HepG2 (cell line): ENCODE results near the gene WLS. TPM values are rescaled to one million over a fixed set of nuclear protein-coding genes. Genes with fewer than 3 reads are reported as not detected.

Source experiments
- TARDBP ChIP-seq: sonication (generic); formaldehyde crosslinking; IDR thresholded peaks from 2 replicates; pipeline ENCODE4 v1.8.0; 2022; ENCODE audit warnings: mild to moderate bottlenecking, missing genetic modification reagents
- ZNF562 ChIP-seq: sonication (generic); formaldehyde crosslinking; IDR thresholded peaks from 2 replicates; pipeline ENCODE4 v1.8.0; 2022; ENCODE audit warnings: missing genetic modification reagents, borderline replicate concordance
- polyA plus RNA-seq, 8 experiments: library from polyadenylated mRNA; depleted of rRNA in 3 of 8; stranded (reverse) in 7 of 8; unstranded in 1 of 8; fragments of >200 nt; fragmentation: Illumina TruSeq in 4 of 8; extraction: Trizol in 4 of 8; gene quantifications; 2 replicates each; pipeline versions ENCODE4 v1.2.1 to v1.2.3, GENCODE V29; 2011 to 2016; ENCODE audit warnings: low read depth in 4 of 8, missing spikeins in 1 of 8, mixed read lengths in 1 of 8; ENCODE audit not compliant: insufficient read depth in 1 of 8
- total RNA-seq, 5 experiments: library from RNA; depleted of rRNA; stranded (reverse); fragments of >200 nt; fragmentation: Illumina TruSeq; extraction: Trizol; gene quantifications; 2 replicates each; pipeline ENCODE4 v1.2.3, GENCODE V29; 2016; ENCODE audit warnings: low read depth in 1 of 5
- TF ChIP-seq, protein P1 (sequence below): sonication (generic); formaldehyde crosslinking; IDR thresholded peaks from one replicate; pipeline ENCODE4 v1.5.1; 2020; ENCODE audit warnings: mild to moderate bottlenecking, missing genetic modification reagents; ENCODE audit errors: not compliant biosample characterization
- TF ChIP-seq, protein P2 (sequence below): sonication (generic); formaldehyde crosslinking; IDR thresholded peaks from 2 replicates; pipeline ENCODE4 v1.5.0; 2020; ENCODE audit warnings: mild to moderate bottlenecking, missing genetic modification reagents, moderate library complexity
- TF ChIP-seq, protein P3 (sequence below): IDR thresholded peaks from 2 replicates; pipeline ENCODE4 v1.6.1; 2016; ENCODE audit warnings: missing compliant biosample characterization, missing genetic modification reagents, borderline replicate concordance

Gene WLS
- total and polyA plus RNA-seq, 2 of the 13 experiments (the other 11 are each of a cell fraction or from before 2014, with no cell fraction given): not detected

DNA sequence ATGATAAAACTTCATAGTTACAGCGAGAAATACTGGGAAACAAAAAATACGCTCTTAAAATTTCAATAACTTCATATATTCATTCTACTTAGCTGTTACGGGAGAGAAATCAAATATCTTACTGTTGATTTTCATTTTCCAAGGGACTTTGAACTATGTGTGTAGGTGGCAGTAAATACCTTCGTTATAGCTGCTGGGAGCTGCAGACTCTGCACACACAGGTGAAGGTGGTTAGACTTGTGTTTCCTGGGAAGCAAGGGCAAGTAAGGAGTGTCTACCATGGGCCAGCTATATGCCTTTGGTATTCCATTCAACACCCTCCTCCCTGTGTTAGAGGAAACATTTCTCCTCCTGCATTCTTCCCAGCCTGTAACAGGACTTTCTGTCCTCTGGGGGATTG lies 130.5 kb downstream of the WLS start (continued):
- TF ChIP-seq, protein P1, sequence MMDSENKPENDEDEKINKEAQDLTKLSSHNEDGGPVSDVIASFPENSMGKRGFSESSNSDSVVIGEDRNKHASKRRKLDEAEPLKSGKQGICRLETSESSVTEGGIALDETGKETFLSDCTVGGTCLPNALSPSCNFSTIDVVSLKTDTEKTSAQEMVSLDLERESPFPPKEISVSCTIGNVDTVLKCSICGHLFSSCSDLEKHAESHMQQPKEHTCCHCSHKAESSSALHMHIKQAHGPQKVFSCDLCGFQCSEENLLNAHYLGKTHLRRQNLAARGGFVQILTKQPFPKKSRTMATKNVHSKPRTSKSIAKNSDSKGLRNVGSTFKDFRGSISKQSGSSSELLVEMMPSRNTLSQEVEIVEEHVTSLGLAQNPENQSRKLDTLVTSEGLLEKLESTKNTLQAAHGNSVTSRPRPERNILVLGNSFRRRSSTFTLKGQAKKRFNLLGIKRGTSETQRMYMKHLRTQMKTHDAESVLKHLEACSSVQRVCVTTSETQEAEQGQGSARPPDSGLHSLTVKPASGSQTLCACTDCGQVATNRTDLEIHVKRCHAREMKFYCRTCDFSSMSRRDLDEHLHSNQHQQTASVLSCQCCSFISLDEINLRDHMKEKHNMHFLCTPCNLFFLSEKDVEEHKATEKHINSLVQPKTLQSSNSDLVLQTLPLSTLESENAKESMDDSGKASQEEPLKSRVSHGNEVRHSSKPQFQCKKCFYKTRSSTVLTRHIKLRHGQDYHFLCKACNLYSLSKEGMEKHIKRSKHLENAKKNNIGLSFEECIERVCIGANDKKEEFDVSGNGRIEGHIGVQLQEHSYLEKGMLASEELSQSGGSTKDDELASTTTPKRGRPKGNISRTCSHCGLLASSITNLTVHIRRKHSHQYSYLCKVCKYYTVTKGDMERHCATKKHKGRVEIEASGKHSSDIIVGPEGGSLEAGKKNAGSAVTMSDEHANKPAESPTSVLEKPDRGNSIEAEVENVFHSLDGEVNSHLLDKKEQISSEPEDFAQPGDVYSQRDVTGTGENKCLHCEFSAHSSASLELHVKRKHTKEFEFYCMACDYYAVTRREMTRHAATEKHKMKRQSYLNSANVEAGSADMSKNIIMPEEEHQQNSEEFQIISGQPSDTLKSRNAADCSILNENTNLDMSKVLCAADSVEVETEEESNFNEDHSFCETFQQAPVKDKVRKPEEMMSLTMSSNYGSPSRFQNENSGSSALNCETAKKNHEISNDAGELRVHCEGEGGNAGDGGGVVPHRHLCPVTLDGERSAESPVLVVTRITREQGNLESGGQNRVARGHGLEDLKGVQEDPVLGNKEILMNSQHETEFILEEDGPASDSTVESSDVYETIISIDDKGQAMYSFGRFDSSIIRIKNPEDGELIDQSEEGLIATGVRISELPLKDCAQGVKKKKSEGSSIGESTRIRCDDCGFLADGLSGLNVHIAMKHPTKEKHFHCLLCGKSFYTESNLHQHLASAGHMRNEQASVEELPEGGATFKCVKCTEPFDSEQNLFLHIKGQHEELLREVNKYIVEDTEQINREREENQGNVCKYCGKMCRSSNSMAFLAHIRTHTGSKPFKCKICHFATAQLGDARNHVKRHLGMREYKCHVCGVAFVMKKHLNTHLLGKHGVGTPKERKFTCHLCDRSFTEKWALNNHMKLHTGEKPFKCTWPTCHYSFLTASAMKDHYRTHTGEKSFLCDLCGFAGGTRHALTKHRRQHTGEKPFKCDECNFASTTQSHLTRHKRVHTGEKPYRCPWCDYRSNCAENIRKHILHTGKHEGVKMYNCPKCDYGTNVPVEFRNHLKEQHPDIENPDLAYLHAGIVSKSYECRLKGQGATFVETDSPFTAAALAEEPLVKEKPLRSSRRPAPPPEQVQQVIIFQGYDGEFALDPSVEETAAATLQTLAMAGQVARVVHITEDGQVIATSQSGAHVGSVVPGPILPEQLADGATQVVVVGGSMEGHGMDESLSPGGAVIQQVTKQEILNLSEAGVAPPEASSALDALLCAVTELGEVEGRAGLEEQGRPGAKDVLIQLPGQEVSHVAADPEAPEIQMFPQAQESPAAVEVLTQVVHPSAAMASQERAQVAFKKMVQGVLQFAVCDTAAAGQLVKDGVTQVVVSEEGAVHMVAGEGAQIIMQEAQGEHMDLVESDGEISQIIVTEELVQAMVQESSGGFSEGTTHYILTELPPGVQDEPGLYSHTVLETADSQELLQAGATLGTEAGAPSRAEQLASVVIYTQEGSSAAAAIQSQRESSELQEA: no peak
- TF ChIP-seq, protein P2, sequence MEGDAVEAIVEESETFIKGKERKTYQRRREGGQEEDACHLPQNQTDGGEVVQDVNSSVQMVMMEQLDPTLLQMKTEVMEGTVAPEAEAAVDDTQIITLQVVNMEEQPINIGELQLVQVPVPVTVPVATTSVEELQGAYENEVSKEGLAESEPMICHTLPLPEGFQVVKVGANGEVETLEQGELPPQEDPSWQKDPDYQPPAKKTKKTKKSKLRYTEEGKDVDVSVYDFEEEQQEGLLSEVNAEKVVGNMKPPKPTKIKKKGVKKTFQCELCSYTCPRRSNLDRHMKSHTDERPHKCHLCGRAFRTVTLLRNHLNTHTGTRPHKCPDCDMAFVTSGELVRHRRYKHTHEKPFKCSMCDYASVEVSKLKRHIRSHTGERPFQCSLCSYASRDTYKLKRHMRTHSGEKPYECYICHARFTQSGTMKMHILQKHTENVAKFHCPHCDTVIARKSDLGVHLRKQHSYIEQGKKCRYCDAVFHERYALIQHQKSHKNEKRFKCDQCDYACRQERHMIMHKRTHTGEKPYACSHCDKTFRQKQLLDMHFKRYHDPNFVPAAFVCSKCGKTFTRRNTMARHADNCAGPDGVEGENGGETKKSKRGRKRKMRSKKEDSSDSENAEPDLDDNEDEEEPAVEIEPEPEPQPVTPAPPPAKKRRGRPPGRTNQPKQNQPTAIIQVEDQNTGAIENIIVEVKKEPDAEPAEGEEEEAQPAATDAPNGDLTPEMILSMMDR (CRISPR knock-in tag): no peak
- TF ChIP-seq ZNF562 (no peak), TARDBP (CRISPR knock-in tag) (no peak)
- TF ChIP-seq, protein P3, sequence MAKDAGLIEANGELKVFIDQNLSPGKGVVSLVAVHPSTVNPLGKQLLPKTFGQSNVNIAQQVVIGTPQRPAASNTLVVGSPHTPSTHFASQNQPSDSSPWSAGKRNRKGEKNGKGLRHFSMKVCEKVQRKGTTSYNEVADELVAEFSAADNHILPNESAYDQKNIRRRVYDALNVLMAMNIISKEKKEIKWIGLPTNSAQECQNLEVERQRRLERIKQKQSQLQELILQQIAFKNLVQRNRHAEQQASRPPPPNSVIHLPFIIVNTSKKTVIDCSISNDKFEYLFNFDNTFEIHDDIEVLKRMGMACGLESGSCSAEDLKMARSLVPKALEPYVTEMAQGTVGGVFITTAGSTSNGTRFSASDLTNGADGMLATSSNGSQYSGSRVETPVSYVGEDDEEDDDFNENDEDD: no peak
